K562 (cell line): ENCODE measurements around the gene HEBP2. TPM values are rescaled to one million over a fixed set of nuclear protein-coding genes. Genes with fewer than 3 reads are reported as not detected.

Experiments
- ATAC-seq: fragments of 200-7000 bp; cut with Tn5 transposase; 3 replicates; pipeline ENCODE4 v1.9.1; 2020; ENCODE audit warnings: moderate library complexity
- BruUV-seq: library from RNA; stranded (reverse); fragments of 400-500 nt; replicated peaks from 2 replicates; lab custom pipeline; 2021; lab: Mats Ljungman, UMichigan
- CTCF ChIA-PET: fragments of 300-600 bp; formaldehyde crosslinking; extraction: SDS; loops from one replicate; lab custom pipeline; 2021; ENCODE audit warnings: low intra/inter-chr PET ratio; lab: Yijun Ruan, JAX
- POLR2A ChIA-PET: fragments of 300-600, 350-650 bp; sonication (Branson Sonifier 250); formaldehyde crosslinking; extraction: SDS; loops from one replicate; lab custom pipeline; 2021; ENCODE audit warnings: antibody characterized with exemption, inconsistent platforms; lab: Yijun Ruan, JAX
- DNase-seq, 4 experiments: peaks; one replicate each; pipeline versions ENCODE4 v3.0.0 to v3.0.0-alpha.2; 2011 to 2018; ENCODE audit warnings: low spot score in 3 of 4, mixed read lengths in 3 of 4; ENCODE audit errors: extremely low read depth in 1 of 4
- FAIRE-seq: peaks from 2 replicates; lab custom pipeline; 2011; peaks lifted over from hg19 to GRCh38; lab: Jason Lieb, UNC
- H2AFZ ChIP-seq: 2 replicates; pipeline ENCODE4 v1.6.0; 2011; ENCODE audit warnings: low read depth, low read length, control low read depth, inconsistent platforms
- H3K27ac ChIP-seq: fragments of 200-600 bp; 3 replicates; pipeline ENCODE4 v1.8.0; 2011; ENCODE audit warnings: low read depth, mild to moderate bottlenecking, control low read depth, inconsistent platforms, low read length, moderate library complexity, mixed read lengths; ENCODE audit errors: extremely low read depth
- H3K27me3 ChIP-seq, 2 experiments: fragments of 300-600 bp in 1 of 2; 2 replicates in 1 of 2; 3 replicates in 1 of 2; pipeline versions ENCODE4 v1.6.0 to v1.8.0; 2011; ENCODE audit warnings: inconsistent platforms in 2 of 2, low read length in 2 of 2, mild to moderate bottlenecking in 1 of 2, mixed read lengths in 1 of 2, moderate library complexity in 1 of 2; ENCODE audit not compliant: control insufficient read depth in 2 of 2, insufficient read depth in 2 of 2
- H3K36me3 ChIP-seq: fragments of 300-600 bp; 3 replicates; pipeline ENCODE4 v1.8.0; 2011; ENCODE audit warnings: mild to moderate bottlenecking, low read length, inconsistent platforms; ENCODE audit not compliant: control insufficient read depth, insufficient read depth
- H3K4me1 ChIP-seq, 2 experiments: fragments of 200-600 bp in 1 of 2; replicated peaks in 1 of 2; 2 replicates in 1 of 2; 3 replicates in 1 of 2; pipeline versions ENCODE4 v1.5.1 to v1.8.0; 2011; ENCODE audit warnings: inconsistent platforms in 2 of 2, low read length in 2 of 2, mild to moderate bottlenecking in 1 of 2, mixed read lengths in 1 of 2, moderate library complexity in 1 of 2; ENCODE audit not compliant: control insufficient read depth in 2 of 2, insufficient read depth in 2 of 2
- H3K4me2 ChIP-seq: 2 replicates; pipeline ENCODE4 v1.6.1; 2011; ENCODE audit warnings: low read length, control low read depth, inconsistent platforms, mixed read lengths; ENCODE audit not compliant: insufficient read depth
- H3K4me3 ChIP-seq: fragments of 200-600 bp; sonication (generic), shearing (Covaris generic); 2 replicates; pipeline ENCODE4 v1.5.1; 2016; ENCODE audit warnings: control low read depth, inconsistent platforms
- H3K79me2 ChIP-seq: fragments of 200-600 bp; 3 replicates; pipeline ENCODE4 v1.8.0; 2011; ENCODE audit warnings: low read length, inconsistent platforms; ENCODE audit not compliant: control insufficient read depth, insufficient read depth
- H3K9ac ChIP-seq, 2 experiments: 2 replicates each; pipeline versions ENCODE4 v1.6.0 to v1.6.1; 2011; ENCODE audit warnings: low read depth in 2 of 2, low read length in 2 of 2, control low read depth in 1 of 2, inconsistent platforms in 1 of 2, mild to moderate bottlenecking in 1 of 2, mixed read lengths in 1 of 2; ENCODE audit not compliant: insufficient read depth in 1 of 2
- H3K9me1 ChIP-seq: one replicate; pipeline ENCODE4 v1.6.0; 2011; ENCODE audit warnings: inconsistent platforms, mild to moderate bottlenecking, low read length, moderate library complexity; ENCODE audit not compliant: control insufficient read depth, insufficient read depth
- H3K9me3 ChIP-seq: replicated peaks from 2 replicates; pipeline ENCODE4 v1.5.1; 2011; ENCODE audit warnings: low read depth, low read length, inconsistent platforms; ENCODE audit not compliant: control insufficient read depth, insufficient read depth
- H4K20me1 ChIP-seq: replicated peaks from 2 replicates; pipeline ENCODE4 v1.6.1; 2011; ENCODE audit warnings: low read length, inconsistent platforms, mixed read lengths; ENCODE audit not compliant: control insufficient read depth, insufficient read depth
- ARID3A ChIP-seq: IDR thresholded peaks from 2 replicates; pipeline ENCODE4 v1.6.1; 2012; ENCODE audit warnings: low read depth, low read length, improper control_type of control experiment, borderline replicate concordance
- BCOR ChIP-seq: fragments of 450-650 bp; IDR thresholded peaks from 2 replicates; pipeline ENCODE4 v1.6.1; 2016
- CHD4 ChIP-seq: fragments of 200-600 bp; sonication (generic); IDR thresholded peaks from 3 replicates; pipeline ENCODE4 v1.6.1; 2012; ENCODE audit warnings: low read depth, mild to moderate bottlenecking, mixed read lengths, low read length, inconsistent platforms; ENCODE audit not compliant: insufficient read depth, insufficient replicate concordance, poor library complexity, severe bottlenecking
- CREB1 ChIP-seq, 2 experiments: sonication (generic) in 1 of 2; formaldehyde crosslinking in 1 of 2; IDR thresholded peaks; 2 replicates each; pipeline versions ENCODE4 v1.6.1 to v1.8.0; 2012 to 2022; ENCODE audit warnings: inconsistent platforms in 1 of 2, mild to moderate bottlenecking in 1 of 2, missing genetic modification reagents in 1 of 2, moderate library complexity in 1 of 2
- NFIC ChIP-seq: fragments of 450-650 bp; IDR thresholded peaks from 2 replicates; pipeline ENCODE4 v1.6.1; 2017; ENCODE audit warnings: mild to moderate bottlenecking, inconsistent platforms
- OTX1 ChIP-seq: fragments of 450-650 bp; formaldehyde crosslinking; IDR thresholded peaks from 2 replicates; pipeline ENCODE4 v1.4.0; 2022; ENCODE audit warnings: mild to moderate bottlenecking
- PBX2 ChIP-seq, 2 experiments: IDR thresholded peaks in 1 of 2; conservative IDR thresholded peaks in 1 of 2; 2 replicates each; pipeline ENCODE4 v1.6.1; 2016; ENCODE audit warnings: low read depth in 2 of 2, mild to moderate bottlenecking in 1 of 2, missing compliant biosample characterization in 1 of 2, missing genetic modification characterization in 1 of 2, moderate library complexity in 1 of 2
- POLR2B ChIP-seq: fragments of 450-650 bp; IDR thresholded peaks from 2 replicates; pipeline ENCODE4 v1.6.1; 2018; ENCODE audit warnings: low read depth; ENCODE audit not compliant: partially characterized antibody
- POLR3G ChIP-seq: IDR thresholded peaks from 2 replicates; pipeline ENCODE4 v1.6.1; 2011; ENCODE audit not compliant: insufficient read length, insufficient replicate concordance; ENCODE audit errors: extremely low read depth
- ZNF282 ChIP-seq: sonication (generic); formaldehyde crosslinking; IDR thresholded peaks from 2 replicates; pipeline ENCODE4 v1.8.1; 2023; ENCODE audit warnings: missing genetic modification reagents
- ZNF316 ChIP-seq: fragments of 450-650 bp; IDR thresholded peaks from 2 replicates; pipeline ENCODE4 v1.6.1; 2016
- ZNF436 ChIP-seq: fragments of 250-450, 450-650 bp; sonication (Bioruptor Pico); formaldehyde crosslinking; IDR thresholded peaks from 2 replicates; pipeline ENCODE4 v1.7.0; 2020; ENCODE audit warnings: mild to moderate bottlenecking
- ZNF444 ChIP-seq: fragments of 250-450 bp; sonication (Bioruptor Pico); IDR thresholded peaks from 2 replicates; pipeline ENCODE4 v1.4.0; 2020; ENCODE audit warnings: mild to moderate bottlenecking, moderate library complexity
- in situ Hi-C: fragments of 300-500 bp; cut with MboI; formaldehyde crosslinking; loops from 4 replicates; pipeline ENCODE4 v1.15.0; 2018; ENCODE audit warnings: inconsistent platforms, mixed read lengths
- intact Hi-C: fragments of 100-400 bp; cut with micrococcal nuclease; formaldehyde crosslinking; loops from 2 replicates; pipeline ENCODE4 v1.14.2; 2022
- polyA plus RNA-seq, 8 experiments: library from polyadenylated mRNA; depleted of rRNA in 4 of 8; stranded (reverse) in 5 of 8; unstranded in 3 of 8; fragments of >200 nt; fragmentation: Nextera tagmentation in 2 of 8; fragmentation: Illumina TruSeq in 1 of 8; extraction: Ambion mirVana in 2 of 8; extraction: Trizol in 1 of 8; gene quantifications; 2 replicates each; pipeline versions ENCODE4 v1.2.1 to v1.2.3, GENCODE V29; 2011 to 2014; ENCODE audit warnings: inconsistent platforms in 1 of 8, missing spikeins in 1 of 8
- total RNA-seq, 7 experiments: library from RNA; depleted of rRNA in 6 of 7; stranded (reverse); fragments of >200 nt in 6 of 7; fragmentation: Illumina TruSeq in 2 of 7; extraction: Trizol in 2 of 7; gene quantifications; 2 replicates each; pipeline versions ENCODE4 v1.2.1 to v1.2.3, GENCODE V29; 2011 to 2021; ENCODE audit warnings: low replicate concordance in 1 of 7
- TF ChIP-seq, protein P1 (sequence below): fragments of 450-650 bp; formaldehyde crosslinking; IDR thresholded peaks from 2 replicates; pipeline ENCODE4 v1.4.0; 2022; ENCODE audit warnings: missing genetic modification characterization
- TF ChIP-seq, protein P2 (sequence below): sonication (generic); formaldehyde crosslinking; IDR thresholded peaks from 2 replicates; pipeline ENCODE4 v1.8.1; 2023; ENCODE audit warnings: mild to moderate bottlenecking, missing genetic modification reagents

The HEBP2 gene
- total and polyA plus RNA-seq, 9 of the 15 experiments (the other 6 are each of a cell fraction or from before 2014, with no cell fraction given), result 8.5 to 63.7 (median 36.9) TPM

GRCh38 chr6:138374230-138374629 is 29.8 kb upstream of the HEBP2 start:
- DNase-seq (no peak), FAIRE-seq (no peak), ATAC-seq (no peak)
- H3K4me2 ChIP-seq, result no peak overlapping the region
- no peak overlapping the region for H2AFZ ChIP-seq
- H3K9me1 ChIP-seq, result no peaks in the 10 kb centered on the region
- no peaks in the 10 kb centered on the region for H4K20me1 ChIP-seq
- H3K4me1 ChIP-seq, result peaks cover 4 to 20% of the 10 kb centered on the region in 2 experiments
- no peaks in the 10 kb centered on the region for H3K79me2 ChIP-seq
- POLR2A ChIA-PET, result interaction anchor here (1.0 kb wide), 1 partner anchor 11 kb away, joined by 3 read pairs; no protein-coding TSS in a partner anchor
- H3K27me3 ChIP-seq, result peaks cover 8 to 10% of the 10 kb centered on the region in 2 experiments; a peak in 4 of 5 replicates
- H3K27ac ChIP-seq, result no peak overlapping the region
- H3K36me3 ChIP-seq, result no peaks in the 10 kb centered on the region
- no peaks in the 10 kb centered on the region for H3K9me3 ChIP-seq
- intact Hi-C loops, result no loop called here
- TF ChIP-seq PBX2 (CRISPR knock-in tag; IDR thresholded peaks at IDR 0.05; ENCODE audit: low read depth) (no peak), PBX2 (tag; conservative IDR thresholded peaks at IDR 0.05; ENCODE audit: low read depth) (no peak), CREB1 (IDR thresholded peaks at IDR 0.05) (no peak), CREB1 (CRISPR knock-in tag; IDR thresholded peaks at IDR 0.05) (no peak), POLR2B (no peak), ZNF282 (no peak), ZNF444 (no peak), BCOR (no peak), ZNF316 (no peak), CHD4 (no peak), NFIC (no peak), POLR3G (no peak), ZNF436 (CRISPR knock-in tag) (no peak), ARID3A (no peak), OTX1 (peak; percentile 55; the same call in 1 of the 2 replicates)
- TF ChIP-seq, protein P1, sequence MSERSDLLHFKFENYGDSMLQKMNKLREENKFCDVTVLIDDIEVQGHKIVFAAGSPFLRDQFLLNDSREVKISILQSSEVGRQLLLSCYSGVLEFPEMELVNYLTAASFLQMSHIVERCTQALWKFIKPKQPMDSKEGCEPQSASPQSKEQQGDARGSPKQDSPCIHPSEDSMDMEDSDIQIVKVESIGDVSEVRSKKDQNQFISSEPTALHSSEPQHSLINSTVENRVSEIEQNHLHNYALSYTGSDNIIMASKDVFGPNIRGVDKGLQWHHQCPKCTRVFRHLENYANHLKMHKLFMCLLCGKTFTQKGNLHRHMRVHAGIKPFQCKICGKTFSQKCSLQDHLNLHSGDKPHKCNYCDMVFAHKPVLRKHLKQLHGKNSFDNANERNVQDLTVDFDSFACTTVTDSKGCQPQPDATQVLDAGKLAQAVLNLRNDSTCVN (CRISPR knock-in tag), result 0 out of 2 replicates have a peak, but pooled peaks have one; percentile 51
- TF ChIP-seq, protein P2, sequence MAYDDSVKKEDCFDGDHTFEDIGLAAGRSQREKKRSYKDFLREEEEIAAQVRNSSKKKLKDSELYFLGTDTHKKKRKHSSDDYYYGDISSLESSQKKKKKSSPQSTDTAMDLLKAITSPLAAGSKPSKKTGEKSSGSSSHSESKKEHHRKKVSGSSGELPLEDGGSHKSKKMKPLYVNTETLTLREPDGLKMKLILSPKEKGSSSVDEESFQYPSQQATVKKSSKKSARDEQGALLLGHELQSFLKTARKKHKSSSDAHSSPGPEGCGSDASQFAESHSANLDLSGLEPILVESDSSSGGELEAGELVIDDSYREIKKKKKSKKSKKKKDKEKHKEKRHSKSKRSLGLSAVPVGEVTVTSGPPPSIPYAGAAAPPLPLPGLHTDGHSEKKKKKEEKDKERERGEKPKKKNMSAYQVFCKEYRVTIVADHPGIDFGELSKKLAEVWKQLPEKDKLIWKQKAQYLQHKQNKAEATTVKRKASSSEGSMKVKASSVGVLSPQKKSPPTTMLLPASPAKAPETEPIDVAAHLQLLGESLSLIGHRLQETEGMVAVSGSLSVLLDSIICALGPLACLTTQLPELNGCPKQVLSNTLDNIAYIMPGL, result no peak
- no peak overlapping the region for H3K9ac ChIP-seq
- CTCF ChIA-PET, result no interaction called here
- in situ Hi-C loops, result no loop called here
- no TSS peak for BruUV-seq
- H3K4me3 ChIP-seq, result no peak overlapping the region
